GM21723 (cell line): ENCODE data around the gene C16orf74.

Experiments used
- ATAC-seq: cut with Tn5 transposase; IDR thresholded peaks from one replicate; pipeline ENCODE4 v1.9.1; 2021; ENCODE audit warnings: mild to moderate bottlenecking, moderate library complexity; ENCODE audit not compliant: unreplicated experiment

Gene C16orf74

GRCh38 chr16:85659805-85660511, 90.9 kb downstream of the C16orf74 start:
- no peak for ATAC-seq

- ATAC-seq = no peak
Measured at GRCh38 chr16:85659336-85659735, 91.6 kb downstream of the C16orf74 start.

GRCh38 chr16:85658504-85659326, 92.2 kb downstream of the C16orf74 start:
- no peak for ATAC-seq

GRCh38 chr16:85657996-85658395, 92.9 kb downstream of the C16orf74 start:
- no peak for ATAC-seq
